Measurements from ENCODE around the gene VPS39.

VPS39 gene

DNA sequence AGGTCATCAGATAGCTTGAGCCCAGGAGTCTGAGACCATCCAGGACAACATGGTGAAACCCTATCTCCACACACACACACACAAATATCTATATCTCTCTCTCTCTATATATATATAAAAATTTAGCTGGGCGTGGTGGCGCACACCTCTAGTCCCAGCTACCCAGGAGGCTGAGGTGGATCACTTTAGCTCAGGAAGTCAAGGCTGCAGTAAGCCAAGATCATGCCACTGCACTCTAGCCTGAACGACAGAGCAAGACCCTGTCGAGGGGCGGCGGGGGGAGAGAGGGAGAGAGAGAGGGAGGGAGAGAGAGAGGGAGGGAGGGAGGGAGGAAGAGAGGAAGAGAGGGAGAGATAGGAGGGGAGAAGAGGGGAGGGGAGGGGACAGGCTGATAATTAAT is 79.6 kb downstream of the VPS39 start:
- no peak for TF ChIP-seq GATA3 (IDR thresholded peaks at IDR 0.05; ENCODE audit: low read depth, low read length)
- no peak for TF ChIP-seq GATA2 (IDR thresholded peaks at IDR 0.05; ENCODE audit: low read depth, low read length)

DNA sequence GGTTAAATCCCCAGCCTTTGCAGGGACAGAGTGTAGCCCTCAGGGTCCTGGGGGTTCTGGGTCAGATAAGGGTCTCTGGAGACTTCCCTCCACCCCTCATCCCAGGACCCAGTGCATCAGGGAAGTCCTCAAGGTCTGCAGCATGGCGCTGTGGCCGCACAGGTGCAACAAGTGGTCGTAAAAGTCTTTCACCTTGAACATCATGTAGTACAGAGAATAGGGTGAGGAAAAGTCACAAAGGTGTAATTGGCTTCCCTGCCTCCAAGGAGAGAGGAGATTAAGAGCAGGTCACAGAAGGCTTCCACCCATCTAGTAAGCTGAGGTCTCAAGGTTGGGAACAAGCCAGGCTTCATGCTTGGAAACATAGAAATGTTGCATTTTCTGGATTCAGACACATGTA is 84.6 kb downstream of the VPS39 start:
- no peak for TF ChIP-seq GATA2 (IDR thresholded peaks at IDR 0.05; ENCODE audit: low read depth, low read length)
- TF ChIP-seq GATA3 (IDR thresholded peaks at IDR 0.05; ENCODE audit: low read depth, low read length): no peak

DNA sequence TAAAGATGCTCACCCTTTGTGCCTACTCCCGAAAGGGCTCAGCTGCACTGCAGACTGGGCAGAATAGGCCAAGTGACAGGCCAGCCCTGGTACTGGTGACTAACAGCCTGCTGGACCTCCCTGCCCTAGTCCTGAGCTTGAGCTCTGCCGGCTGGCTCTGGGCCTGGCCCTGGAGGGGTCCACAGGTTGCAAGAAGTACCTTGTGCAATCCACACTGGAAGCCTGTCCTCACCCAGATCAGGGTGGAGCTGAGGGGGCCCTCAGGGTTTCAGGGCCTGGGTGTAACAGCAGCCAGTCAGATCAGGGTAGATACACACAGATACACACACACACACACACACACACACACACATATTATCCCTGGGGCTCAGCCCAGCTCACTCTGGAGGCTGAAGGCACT is 86.4 kb downstream of the VPS39 start:
- no peak for TF ChIP-seq GATA2 (IDR thresholded peaks at IDR 0.05; ENCODE audit: low read depth, low read length)

DNA sequence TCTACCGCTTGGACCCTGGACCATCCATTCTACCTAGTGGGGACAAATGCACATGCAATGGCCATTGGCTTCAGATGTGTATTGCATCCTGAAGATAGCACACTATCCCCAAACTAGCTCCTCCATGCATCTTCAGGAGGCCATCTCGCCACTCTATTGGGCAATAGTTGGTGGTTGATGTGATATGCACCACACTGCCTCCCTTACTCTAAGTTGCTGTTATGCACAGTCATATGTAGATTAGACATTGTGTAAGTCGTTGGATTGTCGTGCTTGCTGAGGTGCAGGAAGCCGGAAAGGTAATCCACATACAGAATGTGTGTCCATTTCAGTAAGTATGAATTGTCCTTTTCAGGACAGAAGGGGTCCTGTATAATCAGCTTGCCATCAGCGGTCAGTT is 87.1 kb downstream of the VPS39 start:
- TF ChIP-seq GATA2 (IDR thresholded peaks at IDR 0.05; ENCODE audit: low read depth, low read length): no peak
- no peak for TF ChIP-seq GATA3 (IDR thresholded peaks at IDR 0.05; ENCODE audit: low read depth, low read length)

DNA sequence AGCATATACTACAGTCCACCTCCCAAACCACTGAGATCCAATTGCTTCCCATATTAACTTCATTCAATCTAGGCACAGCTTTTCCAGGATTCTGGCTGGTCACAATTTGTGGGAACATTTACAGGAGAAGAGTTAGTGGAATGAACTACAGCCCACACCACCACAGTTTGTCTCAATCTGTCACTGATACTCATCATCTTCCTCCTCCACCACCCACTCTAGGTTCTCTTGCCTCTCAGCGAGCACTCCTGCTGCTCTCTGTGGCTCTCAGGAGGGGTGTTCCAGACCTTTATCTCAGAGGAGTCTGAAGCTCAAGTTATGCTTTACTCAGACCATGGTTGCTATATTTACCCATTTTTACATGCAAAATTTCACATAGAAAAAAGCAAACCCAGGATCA is 87.8 kb downstream of the VPS39 start:
- TF ChIP-seq GATA2 (IDR thresholded peaks at IDR 0.05; ENCODE audit: low read depth, low read length) (no peak), GATA3 (IDR thresholded peaks at IDR 0.05; ENCODE audit: low read depth, low read length) (no peak)

DNA sequence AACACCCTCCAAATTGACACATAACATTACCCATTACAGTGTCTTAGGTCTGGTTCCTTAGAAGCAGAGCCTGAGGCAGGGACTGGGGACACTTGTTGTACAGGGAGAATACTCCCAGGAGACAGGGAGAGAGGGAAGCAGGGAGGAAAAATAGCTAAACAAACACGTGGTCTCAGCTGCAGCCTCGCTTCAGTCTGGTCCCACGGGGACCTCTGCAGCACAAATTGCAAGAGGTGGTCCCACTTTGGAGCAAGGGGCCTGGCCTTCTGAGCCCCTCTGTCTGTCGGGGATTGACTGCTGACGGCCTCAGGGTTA is 88.7 kb downstream of the VPS39 start:
- TF ChIP-seq GATA2 (IDR thresholded peaks at IDR 0.05; ENCODE audit: low read depth, low read length) (no peak), GATA3 (IDR thresholded peaks at IDR 0.05; ENCODE audit: low read depth, low read length) (no peak)

DNA sequence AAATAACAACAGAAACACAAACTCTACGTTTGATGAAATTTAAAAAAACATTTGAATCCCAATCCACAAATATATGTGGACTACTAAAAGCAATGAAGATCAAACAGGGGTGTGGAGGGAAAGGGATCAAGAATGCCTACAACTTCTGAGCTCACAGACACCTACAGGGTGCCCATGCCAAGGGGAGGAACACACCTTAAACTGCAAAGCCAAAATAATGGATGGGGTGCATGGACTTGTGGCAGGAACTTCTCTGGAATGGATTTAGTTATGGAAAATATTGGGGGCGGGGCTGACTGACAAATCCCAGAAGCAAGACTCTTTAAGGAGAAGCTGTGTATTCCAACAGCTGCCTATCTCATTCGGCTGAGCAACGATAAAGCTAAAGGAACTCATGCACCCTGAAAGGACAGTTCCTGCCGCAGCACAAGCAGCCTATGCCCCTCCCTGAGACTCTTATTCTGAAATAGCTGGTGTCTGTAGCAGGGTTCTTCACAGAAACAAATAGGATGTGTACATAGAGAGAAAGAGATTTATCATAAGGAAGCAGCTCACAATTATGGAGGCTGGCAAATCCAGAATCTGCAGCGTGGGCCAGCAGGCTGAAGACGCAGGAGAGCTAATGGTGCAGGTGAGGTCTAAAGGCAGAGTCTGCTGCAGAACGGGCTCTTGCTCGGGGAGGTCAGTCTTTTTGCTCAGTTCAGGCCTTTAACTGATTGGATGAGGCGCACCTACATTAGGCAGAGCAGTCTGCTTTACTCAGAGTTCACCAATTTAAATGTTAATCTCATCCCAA is 89.3 kb downstream of the VPS39 start:
- TF ChIP-seq GATA2 (IDR thresholded peaks at IDR 0.05; ENCODE audit: low read depth, low read length): no peak
- TF ChIP-seq GATA3 (IDR thresholded peaks at IDR 0.05; ENCODE audit: low read depth, low read length): no peak

DNA sequence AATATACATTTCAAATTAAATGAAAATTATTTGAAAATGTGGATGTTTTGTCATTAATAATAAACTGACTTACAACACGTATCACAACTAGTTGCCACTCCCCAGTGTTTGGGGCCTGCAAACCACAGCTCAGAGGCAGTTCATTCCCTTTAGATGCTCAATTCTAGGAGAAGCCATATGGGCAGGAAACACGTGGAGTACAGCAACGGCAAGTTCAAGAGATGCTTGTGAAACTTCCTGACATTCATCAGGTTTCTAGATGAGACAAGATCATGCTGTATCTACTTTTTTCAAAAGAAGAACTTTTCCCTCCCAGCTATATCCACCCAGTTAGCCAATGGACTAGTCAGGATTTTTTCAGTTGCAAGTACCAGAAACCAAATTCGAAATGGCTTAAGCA is 96.2 kb downstream of the VPS39 start:
- TF ChIP-seq GATA3 (IDR thresholded peaks at IDR 0.05; ENCODE audit: low read depth, low read length) (no peak), GATA2 (IDR thresholded peaks at IDR 0.05; ENCODE audit: low read depth, low read length) (no peak)

DNA sequence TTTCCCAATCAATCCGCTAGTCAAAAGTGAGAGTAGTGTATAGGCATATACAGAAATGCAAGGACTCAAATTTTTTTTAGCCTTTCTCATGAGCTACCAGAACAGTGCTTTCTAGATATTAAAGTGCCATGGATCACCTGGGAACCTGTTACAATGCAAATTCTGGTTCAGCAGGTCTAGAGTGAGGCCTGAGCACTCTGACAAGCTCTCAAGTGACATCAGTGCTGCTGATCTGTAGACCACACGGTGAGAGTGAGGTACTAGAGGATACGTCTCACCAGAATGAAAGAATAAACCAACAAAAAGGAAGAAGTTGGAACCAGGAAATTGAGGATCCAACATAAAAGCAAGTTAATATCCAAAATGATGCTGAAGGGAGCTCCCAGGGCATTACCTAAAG is 97.7 kb downstream of the VPS39 start:
- no peak for TF ChIP-seq GATA3 (IDR thresholded peaks at IDR 0.05; ENCODE audit: low read depth, low read length)
- TF ChIP-seq GATA2 (IDR thresholded peaks at IDR 0.05; ENCODE audit: low read depth, low read length): no peak

DNA sequence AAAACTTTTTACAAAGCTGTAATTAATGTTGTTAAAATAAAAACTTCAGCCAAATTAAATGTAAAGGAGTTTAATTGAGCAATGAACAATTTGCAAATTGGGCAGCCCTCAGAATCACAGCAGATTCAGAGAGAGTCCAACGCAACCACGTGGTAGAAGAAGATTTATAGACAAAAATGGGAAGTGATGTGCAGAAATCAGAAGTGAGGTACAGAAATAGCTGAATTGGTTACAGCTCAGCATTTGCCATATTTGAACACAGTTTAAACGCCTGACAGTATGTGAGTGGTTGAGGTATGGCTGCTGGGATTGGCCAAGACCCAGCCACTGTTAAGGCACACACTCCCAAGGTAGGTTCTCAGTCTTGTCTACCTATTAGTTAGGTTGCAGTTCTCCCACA is 99.3 kb downstream of the VPS39 start:
- no peak for TF ChIP-seq GATA3 (IDR thresholded peaks at IDR 0.05; ENCODE audit: low read depth, low read length)
- no peak for TF ChIP-seq GATA2 (IDR thresholded peaks at IDR 0.05; ENCODE audit: low read depth, low read length)
